GM18519 (cell line): ENCODE data around the gene PARP4.
"Not testable (repeated sequence)": the region's sequence is repeated elsewhere in the genome, so short reads cannot be mapped to it uniquely, and the experiment has no call there.

Experiments used
- ATAC-seq: cut with Tn5 transposase; IDR thresholded peaks from one replicate; pipeline ENCODE4 v1.9.1; 2021; ENCODE audit warnings: mild to moderate bottlenecking, moderate library complexity; ENCODE audit not compliant: unreplicated experiment, low FRiP score

The PARP4 gene

GRCh38 chr13:24512197-24512907 is at the start of gene PARP4:
PARP4 (minus strand) TSS chr13:24512778; CDS start chr13:24503776, 9,002 bp downstream.
- ATAC-seq, result peak; percentile 51

DNA sequence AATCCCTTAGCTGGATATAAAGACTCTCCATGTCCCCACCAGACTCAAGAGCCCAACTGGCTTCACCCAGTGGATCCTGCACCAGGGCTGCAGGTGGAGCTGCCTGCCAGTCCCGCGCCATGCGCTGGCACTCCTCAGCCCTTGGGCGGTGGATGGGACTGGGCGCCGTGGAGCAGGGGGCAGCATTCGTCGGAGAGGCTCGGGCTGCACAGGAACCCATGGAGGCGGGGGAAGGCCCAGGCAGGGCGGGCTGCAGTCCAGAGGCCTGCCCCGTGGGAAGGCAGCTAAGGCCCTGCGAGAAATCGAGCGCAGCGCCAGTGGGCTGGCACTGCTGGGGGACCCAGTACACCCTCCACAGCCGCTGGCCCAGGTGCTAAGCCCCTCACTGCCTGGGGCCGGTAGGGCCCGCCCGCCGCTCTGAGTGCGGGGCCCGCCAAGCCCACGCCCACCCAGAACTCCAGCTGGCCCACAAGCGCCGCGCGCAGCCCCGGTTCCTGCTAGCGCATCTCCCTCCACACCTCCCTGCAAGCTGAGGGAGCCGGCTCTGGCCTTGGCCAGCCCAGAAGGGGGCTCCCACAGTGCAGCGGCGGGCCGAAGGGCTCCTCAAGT is 48.1 kb upstream of the PARP4 start:
- ATAC-seq, result not testable (repeated sequence)

DNA sequence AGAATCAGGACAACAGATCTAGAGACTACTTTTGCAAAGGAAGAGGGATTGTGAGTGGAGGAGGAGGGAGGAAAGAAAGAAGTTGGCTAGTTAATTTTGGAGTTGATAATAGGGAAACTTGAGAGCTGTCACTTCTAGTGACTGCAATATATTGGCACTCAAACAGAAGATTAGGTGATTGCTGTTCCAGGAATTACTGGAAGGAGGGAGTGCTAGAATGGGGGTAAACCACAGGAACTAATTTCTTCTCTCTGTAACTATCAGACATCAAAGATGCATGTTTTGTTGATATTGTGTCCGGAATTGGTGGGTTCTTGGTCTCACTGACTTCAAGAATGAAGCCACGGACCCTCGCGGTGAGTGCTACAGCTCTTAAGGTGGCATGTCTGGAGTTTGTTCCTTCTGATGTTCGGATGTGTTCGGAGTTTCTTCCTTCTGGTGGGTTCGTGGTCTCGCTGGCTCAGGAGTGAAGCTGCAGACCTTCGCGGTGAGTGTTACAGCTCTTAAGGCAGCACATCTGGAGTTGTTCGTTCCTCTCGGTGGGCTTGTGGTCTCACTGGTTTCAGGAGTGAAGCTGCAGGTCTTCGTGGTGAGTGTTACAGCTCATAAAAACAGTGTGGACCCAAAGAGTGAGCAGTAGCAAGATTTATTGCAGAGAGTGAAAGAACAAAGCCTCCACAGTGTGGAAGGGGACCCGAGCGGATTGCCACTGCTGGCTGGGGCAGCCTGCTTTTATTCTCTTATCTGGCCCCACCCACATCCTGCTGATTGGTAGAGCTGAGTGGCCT is 47.0 kb upstream of the PARP4 start:
- ATAC-seq, result not testable (repeated sequence)

DNA sequence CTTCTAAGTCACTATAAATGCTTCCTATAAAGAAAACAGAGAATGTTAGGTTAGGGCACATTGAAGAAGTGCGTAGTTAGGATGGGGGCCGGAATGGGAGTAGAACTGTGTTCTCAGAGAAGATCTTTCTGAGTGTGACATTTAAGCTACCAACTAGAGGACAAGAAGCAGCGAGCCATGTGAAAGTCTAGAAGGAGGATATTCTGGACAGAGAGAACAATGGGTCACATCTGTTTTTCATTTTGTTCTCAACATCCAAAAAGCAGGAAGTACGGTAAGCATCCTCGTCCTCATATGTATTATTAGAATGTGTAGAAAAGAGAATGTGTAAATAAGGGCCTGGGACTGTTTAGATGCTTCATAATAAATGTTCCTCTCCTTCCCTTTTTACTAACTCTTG is 44.5 kb upstream of the PARP4 start:
- ATAC-seq, result no peak

DNA sequence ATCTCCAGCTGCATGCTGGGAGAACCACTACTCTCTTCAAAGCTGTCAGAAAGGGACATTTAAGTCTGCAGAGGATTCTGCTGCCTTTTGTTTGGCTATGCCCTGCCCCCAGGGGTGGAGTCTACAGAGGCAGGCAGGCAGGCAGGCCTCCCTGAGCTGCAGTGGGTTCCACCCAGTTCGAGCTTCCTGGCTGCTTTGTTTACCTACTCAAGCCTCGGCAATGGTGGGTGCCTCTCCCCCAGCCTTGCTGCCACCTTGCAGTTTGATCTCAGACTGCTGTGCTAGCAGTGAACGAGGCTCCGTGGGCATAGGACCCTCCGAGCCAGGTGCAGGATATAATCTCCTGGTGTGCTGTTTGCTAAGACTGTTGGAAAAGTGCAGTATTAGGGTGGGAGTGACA is 41.3 kb upstream of the PARP4 start:
- ATAC-seq, result not testable (repeated sequence)

GRCh38 chr13:24541476-24542352 is 29.1 kb upstream of the PARP4 start:
- not testable (repeated sequence) for ATAC-seq

- no peak for ATAC-seq
These were observed 28.5 kb upstream of the PARP4 start for GRCh38 chr13:24541127-24541475.

DNA sequence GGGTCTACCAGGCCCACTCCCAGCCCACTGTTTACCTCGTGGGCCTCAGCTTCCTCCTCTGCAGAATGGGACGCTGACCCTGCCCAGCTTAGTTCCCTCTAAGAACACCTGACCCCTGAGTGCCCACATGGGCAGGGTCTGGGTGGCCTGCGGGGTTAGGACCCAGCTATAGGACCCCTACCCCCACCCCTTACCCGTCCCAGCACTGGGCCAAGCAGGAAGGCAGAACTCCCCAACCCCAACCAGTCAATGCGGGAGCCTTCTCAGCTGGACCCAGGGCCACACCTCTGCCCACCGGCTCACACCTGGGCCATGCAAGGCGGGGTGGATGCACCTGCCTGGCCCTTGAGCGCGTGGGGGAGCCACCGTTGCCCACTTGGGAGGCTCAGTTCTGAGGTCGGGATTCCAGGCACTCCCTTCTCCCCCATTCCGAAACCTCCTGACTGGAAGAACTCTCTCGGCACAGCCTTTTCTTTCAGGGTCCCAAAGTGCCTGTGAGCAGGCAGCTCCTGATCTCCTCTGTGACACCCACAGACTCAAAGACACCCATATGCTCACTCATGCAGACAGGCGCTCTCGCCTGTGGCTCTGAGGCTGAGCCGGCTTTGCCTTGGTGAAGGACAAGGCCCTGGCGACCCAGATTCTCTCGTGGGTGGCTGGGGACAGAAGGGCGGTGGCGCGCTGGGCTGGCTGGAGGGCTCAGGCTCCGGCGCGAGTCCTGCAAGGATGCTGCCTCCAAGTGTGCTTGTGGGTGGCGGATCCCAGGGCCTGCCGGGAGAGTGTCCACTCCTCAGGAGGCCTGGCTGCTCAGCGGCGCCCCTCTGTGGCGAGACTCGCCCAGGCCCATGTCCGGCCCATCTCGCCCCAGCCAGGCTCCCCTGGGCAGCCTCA is 27.9 kb upstream of the PARP4 start:
- no peak for ATAC-seq

- no peak for ATAC-seq
These were observed 27.1 kb upstream of the PARP4 start for GRCh38 chr13:24539500-24540165.

GRCh38 chr13:24529478-24529877 is 16.9 kb upstream of the PARP4 start:
- ATAC-seq, result no peak

DNA sequence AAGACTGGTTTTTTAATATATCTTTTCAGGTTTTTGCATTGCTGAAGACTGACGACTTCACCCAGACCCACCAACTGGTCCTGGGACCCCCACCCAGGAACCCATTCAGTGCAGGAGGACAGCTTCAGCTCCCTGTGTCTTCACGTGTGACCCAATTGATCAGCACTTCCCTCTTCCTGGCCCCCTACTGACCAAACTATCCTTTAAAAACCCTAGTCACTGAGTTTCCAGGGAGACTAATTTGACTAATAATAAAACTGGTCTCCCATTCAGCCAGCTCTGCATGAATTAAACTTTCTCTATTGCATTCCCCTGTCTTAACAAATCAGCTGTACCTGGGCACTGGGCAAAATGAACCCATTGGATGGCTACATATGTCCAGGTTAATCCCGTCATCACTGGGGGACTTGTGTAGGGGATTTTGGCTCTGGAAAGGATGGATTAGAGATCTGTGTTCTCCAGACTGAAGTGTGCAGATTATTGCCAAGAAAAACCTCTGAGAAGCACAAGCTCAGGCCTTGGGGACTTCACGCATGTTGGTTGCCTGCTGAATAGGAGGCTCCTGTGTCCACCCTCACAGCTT is 16.3 kb upstream of the PARP4 start:
- no peak for ATAC-seq

DNA sequence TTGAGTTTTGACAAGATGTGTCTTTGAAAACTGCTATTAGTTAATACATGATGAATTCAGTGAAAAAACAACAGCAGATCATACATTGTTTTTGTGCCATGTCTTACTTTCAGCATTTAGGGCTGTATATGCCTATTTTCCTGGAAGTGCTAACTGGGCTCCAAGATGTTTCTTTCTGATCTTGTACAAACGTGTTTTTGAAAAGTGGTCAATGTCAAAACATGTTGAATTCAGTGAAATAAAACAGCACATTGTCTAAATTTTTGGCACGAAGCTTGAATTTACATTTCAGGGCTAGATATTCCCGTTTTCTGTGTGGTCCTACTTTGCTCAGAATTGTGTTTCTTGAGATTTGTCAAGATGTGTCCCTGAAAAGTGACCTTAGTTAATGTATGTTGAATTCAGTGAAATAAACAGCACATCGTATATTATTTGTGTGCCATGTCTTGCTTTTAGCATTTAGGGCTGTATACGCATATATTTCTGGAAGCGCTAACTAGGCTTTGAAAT is 14.7 kb upstream of the PARP4 start:
- no peak for ATAC-seq

DNA sequence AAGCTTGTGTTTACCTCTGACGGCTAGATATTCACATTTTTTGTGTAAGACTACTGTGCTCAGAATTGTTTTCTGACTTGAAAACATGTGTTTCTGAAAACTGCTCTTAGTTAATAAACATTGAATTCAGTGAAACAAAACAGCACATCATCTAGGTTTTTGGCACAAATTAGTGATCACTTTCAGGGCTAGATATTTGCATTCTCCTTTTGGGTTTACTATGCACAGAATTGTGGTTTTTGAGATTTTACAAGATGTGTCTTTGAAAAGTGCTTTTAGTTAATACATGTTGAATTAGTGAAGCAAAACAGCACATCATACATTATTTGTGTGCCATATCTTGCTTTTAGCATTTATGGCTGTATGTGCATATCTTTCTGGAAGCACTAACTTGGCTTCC is 8.2 kb upstream of the PARP4 start:
- ATAC-seq, result no peak

DNA sequence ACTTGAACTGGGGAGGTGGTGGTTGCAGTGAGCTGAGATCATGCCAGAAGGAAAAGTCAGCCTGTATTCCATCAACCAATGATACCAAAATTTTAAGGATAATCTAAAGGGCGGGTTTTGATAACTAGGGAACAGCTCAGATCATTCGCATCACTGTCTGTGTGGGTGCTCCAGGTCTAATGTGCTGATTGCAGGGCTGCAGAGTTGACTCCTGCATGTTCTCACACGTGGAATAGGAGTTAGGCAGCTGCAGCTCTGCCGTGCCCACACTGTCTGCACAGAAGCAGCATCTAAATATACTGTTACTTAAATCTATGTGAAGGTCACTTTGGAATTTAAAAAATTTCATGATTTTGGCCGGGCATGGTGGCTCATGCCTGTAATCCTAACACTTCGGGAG is 4.3 kb upstream of the PARP4 start:
- ATAC-seq, result no peak

DNA sequence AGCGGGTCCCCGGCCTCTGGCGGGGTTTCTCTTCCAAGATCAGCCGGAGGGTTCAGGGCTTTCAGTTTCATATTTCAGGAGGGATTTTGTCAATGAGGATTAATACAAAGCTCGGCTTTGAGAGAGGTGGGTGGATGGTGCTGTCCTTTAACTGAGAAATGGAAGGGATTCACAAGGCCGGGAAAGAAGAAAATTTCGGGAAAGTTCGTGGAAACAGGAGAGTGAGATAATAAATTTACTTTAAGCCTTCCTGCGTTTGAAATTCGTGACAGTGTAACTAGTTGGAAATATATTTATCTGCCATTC is 283 bp upstream of the PARP4 start:
- no peak for ATAC-seq

GRCh38 chr13:24511816-24512196 is 772 bp downstream of the PARP4 start:
- ATAC-seq, result no peak

- ATAC-seq, result no peak
These were observed 1.4 kb downstream of the PARP4 start for GRCh38 chr13:24511019-24511815.

DNA sequence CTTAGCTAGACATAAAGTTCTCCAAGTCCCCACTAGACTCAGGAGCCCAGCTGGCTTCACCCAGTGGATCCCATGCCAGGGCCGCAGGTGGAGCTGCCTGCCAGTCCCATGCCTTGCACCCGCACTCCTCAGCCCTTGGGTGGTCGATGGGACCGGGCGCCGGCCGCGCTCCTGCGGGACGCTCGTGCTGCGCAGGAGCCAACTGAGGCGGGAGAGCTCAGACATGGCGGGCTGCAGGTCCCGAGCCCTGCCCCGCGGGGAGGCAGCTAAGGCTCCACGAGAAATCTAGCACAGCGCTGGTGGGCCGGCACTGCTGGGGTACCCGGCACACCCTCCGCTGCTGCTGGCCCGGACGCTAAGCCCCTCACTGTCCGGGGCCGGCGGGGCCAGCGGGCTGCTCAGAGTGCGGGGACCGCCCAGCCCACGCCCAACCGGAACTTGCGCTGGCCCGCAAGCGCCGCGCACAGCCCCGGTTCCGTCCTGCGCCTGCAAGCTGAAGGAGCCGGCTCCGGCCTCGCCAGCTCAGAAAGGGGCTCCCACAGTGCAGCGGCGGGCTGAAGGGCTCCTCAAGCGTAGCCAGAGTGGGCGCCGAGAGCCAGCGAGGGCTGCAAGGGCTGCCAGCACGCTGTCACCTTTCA is 5.8 kb downstream of the PARP4 start:
- no peak for ATAC-seq
